Left cardiac atrium (tissue), 4 donors: ENCODE data around the gene RSRC1. TPM values are rescaled to one million over a fixed set of nuclear protein-coding genes. Genes with fewer than 3 reads are reported as not detected.
"Not testable (repeated sequence)": the region's sequence is repeated elsewhere in the genome, so short reads cannot be mapped to it uniquely, and the experiment has no call there.

Experiments used
- ATAC-seq, 2 donors: fragments of 200-7000 bp; cut with Tn5 transposase; one replicate each; pipeline ENCODE4 v1.9.1; 2020; ENCODE audit warnings: mild to moderate bottlenecking in 2 of 2, moderate library complexity in 2 of 2
- DNase-seq: peaks from one replicate; pipeline ENCODE4 v3.0.0-alpha.2; 2020
- intact Hi-C, 2 donors: fragments of 100-400 bp; cut with DNase I; formaldehyde crosslinking; loops; one replicate each; pipeline versions ENCODE4 v1.14.1 to v1.15.1; 2022 to 2023
- total RNA-seq, 2 donors: library from RNA; stranded (reverse); fragmentation: NEBNext Ultra II Directional; extraction: Animal tissue kit (Norgen Biotek cat#: 25700); gene quantifications; one replicate each; pipeline ENCODE4 v1.2.1, GENCODE V29; 2021
- donor health status: DM: no; HTN: yes; CAD: no.
- donor health status: DM: no; HTN: yes; CAD: no; lungs with severe emphysema.
- donor health status: DM: yes; HTN: yes; CAD: no.
- donor health status: Dilated cardiomyopathy.

Gene RSRC1
- total RNA-seq, 2 donors from 2014 or later: 22.6 to 23.6 TPM

DNA sequence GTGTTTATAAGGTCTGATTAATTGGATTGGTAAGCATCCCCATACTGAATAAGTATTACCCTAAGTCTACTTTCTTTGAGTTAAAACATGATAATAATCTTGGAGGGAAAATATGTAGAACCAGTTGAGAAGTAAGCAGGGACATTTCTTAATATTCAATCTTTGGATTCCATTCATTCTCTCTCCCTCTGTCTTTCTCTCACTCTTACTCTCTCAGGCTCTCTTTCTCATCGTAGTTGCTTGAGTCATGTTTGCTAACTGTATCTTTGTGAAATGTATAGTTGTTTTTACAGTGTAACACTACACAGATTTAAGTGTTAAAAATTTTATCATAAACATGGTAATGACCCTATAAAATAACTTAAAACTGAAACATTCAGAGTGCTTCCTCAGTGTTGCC is 163.8 kb downstream of the RSRC1 start:
- no peak for DNase-seq

DNA sequence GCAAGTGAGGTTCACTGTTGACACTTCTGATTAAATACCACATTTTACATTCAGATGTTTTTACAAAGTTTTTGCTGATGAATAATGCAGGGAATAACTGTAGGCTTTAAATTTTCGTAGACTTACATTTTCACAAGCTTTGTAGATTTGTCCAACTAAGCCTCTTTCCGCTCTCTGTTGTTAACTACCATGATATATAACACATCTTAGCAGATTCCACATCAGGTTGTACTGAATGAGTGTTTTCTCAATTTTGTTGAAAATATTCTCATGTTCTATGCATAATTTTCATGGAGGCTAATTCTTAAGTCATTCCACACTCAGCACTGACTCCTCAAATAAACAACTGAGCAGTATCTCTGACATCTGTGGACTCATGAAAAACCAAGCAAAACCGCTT is 168.3 kb downstream of the RSRC1 start:
- intact Hi-C loops: no loop called here
- no peak for DNase-seq
- ATAC-seq: no peak

More for the DNA sequence above, 163.8 kb downstream of the RSRC1 start:
- no peak for ATAC-seq
- intact Hi-C loops: no loop called here

DNA sequence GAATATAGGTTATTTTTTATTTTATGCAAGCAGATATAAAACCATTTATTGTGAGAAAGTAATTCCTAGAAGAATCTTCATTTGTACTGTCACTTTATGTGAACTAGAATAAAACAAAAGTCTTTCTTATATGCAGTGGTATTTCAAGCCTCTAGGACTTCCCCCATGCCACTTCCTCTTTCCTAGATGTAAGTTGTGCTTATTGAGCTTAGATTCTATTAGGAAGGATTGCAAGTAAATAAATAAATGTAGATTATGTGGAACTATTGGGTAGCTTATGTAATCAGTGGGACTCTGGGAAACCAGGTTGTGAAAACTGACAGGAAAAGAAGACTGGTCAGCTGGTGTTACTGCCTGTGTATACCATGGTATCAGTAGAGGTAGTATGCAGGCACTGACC is 169.7 kb downstream of the RSRC1 start:
- no peak for DNase-seq
- no peak for ATAC-seq
- intact Hi-C loops: no loop called here

DNA sequence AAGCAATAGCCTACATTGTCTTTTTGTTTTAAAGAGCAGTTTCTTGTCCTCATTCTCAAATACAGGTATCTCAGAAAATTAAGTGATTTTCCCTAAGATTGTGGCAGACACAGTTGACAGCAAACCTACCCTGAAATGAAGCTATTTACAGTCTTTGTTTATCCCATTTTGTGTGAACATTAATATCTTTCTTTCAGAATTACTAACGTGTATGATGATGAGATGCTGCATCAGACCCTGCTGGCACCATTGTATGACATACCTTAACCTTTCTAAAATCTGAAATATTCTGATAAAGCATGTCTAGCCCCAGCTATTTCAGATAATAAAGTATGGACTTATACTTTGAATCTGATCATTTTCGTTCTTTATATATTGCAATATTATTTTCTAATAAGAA is 185.9 kb downstream of the RSRC1 start:
- no peak for DNase-seq
- ATAC-seq: no peak
- intact Hi-C loops: no loop called here

DNA sequence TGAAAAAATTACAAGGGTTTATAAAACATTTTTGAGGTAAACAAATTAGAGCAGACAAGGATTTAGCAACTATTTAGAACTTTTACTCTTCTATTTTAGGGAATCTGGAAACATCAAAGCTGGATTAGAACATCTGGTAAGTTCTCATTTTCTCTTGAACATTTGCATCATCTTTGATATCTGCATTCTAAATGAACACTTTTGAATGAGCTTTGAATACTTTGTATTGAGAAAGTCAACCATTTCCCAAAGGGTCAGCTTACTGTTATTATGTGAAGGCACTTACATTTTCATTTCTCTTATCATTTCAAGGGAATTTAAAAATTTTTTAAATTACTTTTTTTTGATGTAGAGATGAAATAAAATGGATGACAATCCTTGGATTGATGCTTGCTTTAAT is 188.1 kb downstream of the RSRC1 start:
- DNase-seq (no peak), ATAC-seq (no peak)
- intact Hi-C loops: no loop called here

DNA sequence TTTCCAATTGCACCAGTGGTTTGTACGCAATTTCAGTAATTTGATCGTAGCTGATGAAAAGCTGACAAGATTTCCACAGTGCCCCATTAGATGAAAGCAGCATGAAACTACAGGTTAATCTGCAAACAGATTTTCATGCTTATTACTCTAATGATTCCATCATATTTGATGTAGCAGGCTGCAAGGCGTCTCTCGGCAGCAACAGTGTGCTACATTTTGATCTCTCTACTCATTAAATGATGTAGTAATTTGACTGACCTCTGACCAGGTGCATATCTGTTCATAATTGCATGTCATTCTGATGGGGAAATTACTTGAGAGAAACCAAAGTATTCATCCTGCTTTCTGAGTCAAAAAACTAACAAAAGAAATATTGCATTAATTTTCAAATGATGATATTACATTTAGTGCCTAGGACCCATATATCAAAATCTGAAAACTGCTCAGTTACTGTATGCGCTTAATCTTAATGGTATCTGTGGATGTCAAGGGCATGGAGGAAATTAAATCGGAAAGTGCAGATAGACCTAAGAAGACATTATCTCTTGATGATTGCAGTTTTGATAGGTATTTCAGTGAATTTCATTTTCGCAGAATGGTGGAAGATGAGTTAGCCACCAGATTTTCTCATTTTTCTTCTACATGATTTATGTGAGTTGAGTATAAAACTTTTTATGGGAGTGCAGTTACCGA is 198.5 kb downstream of the RSRC1 start:
- no peak for DNase-seq
- ATAC-seq: no peak
- intact Hi-C loops: no loop called here

DNA sequence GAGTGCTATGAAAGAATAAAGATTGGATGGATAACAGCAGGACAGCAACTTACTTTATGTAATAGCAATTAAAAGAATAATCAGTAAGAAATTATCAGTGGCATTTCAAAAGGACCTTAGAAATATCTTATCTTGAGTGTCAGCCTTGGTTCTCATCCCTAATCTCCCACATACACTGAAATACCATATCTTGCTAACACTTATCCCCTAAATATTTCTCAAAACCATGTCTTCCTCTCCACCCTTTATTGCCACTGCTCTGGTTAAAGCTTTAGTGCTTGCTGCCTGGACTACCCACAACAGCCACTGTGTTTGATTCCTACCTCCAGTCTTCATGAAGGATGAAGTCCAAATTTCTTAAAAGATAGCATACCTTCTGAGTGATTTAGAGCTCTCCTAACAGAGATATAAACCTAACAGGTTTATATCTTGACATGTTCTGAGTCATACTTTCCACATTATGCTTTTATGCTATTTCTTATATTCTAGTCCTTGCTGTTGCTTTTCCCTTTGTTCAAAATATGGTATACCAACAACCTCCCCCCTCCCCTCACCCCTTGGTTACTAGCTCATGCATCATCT is 202.8 kb downstream of the RSRC1 start:
- ATAC-seq (peak in 1 of 2 donors; percentile 71), DNase-seq (no peak)
- intact Hi-C loops: no loop called here

DNA sequence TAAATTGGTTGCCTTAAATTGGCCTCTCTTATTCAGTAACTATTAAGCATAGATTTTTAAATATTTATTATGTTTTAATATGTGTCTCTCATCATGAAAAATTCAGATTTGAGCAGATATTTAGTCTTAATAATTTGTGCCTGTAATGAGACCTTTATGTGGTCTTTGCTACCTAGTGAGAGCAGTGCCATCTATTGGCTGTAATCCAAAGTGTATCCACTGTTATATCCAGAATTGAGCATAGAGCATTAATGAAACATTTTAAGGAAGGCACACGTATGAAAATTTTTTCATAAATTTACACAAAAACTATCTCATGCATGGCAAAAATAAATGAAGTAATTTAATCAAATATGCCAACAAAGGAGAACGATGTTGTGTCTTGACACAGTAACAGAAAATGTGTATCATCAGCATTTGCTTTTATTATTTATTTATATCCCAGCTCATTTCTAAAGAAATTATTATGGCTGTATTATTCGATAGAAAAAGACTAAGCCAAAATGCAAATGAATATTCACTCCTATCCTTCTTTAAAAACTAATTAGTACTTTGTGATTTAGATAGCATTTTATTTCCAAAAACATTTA is 203.5 kb downstream of the RSRC1 start:
- no peak for DNase-seq
- intact Hi-C loops: no loop called here
- no peak for ATAC-seq

DNA sequence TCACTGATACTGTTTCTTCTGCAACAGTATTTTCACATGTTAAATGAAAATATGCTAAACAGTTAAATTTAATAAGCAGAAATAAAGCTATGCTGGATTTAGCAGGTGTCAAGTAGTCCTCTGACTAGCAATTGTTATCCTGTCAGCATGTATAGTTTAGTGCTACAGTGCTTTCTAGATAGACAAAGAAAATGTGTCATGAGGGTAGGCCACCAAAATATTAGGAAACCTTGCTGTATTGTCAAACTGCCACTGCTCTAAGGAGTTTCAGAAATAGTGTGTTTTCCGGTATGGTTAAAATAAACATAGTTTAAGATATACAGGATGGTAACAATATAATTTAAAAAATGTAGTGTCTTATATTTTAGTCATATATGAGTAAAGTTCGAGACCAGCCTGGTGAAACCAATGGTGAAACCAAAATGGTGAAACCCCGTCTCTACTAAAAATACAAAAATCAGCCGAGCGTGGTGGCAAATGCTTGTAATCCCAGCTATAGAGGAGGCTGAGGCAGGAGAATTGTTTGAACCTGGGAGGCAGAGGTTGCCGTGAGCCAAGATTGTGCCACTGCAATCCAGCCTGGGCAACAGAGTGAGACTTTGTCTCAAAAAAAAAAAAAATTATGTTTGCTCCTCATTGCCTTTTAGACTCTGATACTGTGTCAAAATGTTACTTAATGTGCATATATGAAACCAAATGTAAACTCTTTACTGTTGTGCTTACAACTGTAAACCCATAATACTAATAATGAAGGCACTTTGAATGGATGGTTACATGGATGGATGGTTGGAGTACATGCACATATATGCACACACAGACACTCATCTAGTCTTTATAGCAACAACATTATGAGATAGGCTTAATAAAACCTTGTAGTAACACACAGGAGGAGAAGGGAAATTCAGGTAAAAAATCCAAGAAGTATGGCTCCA is 204.8 kb downstream of the RSRC1 start:
- intact Hi-C loops: no loop called here
- ATAC-seq (no peak), DNase-seq (no peak)

DNA sequence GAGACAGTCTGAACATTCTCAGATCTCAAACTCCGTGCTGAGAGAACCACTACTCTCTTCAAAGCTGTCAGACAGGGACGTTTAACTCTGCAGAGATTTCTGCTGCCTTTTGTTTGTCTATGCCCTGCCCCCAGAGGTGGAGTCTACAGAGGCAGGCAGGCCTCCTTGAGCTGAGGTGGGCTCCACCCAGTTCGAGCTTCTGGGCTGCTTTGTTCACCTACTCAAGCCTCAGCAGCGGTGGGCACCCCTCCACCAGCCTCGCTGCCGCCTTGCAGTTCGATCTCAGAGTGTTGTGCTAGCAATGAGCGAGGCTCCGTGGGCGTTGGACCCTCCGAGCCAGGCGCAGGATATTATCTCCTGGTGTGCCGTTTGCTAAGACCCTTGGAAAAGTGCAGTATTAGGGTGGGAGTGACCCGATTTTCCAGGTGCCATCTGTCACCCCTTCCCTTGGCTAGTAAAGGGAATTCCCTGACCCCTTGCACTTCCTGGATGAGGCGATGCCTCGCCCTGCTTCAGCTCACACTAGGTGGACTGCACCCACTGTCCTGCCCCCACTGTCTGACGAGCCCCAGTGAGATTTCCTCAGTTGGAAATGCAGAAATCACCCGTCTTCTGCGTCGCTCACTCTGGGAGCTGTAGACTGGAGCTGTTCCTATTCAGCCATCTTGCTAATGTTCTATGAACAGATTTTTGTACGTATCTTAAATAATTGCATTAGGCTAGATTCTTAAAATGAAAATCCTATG is 220.0 kb downstream of the RSRC1 start:
- peak in 1 of 2 donors; percentile 37 for ATAC-seq
- intact Hi-C loops, DNase-seq: not testable (repeated sequence)

DNA sequence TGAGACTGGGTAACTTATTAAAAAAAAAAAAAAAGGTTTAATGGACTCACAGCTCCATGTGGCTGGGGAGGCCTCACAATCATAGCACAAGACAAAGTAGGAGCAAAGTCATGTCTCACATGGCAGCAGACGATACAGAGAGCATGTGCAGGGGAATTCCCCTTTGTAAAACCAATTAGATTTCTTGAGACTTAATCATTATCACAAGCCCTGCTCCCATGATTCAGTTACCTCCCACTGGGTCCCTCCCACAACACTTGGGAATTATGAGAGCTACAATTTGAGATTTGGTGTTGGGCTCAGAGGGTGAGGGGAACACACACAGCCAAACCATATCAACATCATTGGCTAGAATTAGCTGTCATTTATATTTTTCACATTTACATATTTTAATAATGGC is 221.0 kb downstream of the RSRC1 start:
- DNase-seq (no peak), ATAC-seq (peak in 1 of 2 donors; percentile 15)
- intact Hi-C loops: no loop called here

DNA sequence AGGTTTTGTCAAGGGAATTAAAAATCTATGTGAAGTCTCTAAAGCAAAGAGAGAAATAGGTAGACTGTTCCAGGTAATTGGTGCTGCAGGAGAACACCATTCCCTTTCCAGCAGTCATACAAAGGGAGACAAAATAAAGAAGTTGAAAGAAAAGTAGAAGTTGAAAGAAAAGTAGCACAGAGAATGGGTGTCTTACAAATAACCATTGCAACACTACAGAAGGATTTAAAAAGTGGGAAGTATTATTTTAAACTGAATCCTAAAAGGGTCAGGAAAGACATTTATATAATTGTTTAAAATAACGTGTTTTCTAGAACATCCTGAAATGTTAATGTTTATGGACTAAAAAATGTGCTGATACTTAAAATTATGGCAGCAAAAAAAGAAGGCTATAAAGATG is 223.8 kb downstream of the RSRC1 start:
- ATAC-seq: no peak
- intact Hi-C loops: no loop called here
- no peak for DNase-seq

DNA sequence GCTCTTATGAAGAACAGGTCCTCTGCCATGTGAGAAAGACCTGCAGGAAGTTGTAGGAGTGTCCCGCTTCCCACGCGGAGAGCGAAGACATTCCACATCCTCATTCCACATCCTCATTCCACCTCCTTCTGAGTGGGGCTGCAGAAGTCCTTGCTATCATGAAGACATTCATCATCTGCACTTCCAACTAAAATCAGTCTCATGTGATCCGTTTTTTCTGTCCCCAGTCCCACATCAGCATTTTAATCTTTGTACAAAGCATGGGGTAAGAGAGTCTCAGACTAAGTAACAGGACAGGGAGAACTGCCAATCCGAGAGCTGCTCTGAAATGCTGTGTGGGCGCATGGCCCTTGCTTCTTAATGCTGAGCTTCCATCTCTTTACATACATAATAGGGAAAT is 227.2 kb downstream of the RSRC1 start:
- DNase-seq (no peak), ATAC-seq (peak in 1 of 2 donors; percentile 32)
- intact Hi-C loops: no loop called here

DNA sequence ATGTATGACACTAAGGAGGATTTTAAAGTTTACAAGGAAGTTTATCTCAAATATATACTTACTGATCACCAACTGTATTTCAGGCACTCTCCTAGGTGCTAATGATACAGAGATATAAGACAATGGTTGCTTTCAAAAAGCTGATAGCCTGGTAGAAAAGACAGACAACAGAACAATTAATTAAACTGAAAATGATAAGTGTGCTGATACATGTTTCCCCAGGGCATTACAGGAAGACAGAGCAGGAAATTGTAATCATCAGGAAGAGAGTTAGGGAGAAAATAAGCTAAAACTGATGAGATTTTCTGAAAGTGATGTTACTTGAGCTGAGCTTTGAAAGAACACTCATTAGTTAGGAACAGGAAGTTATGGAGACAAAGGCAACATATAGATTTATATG is 229.7 kb downstream of the RSRC1 start:
- ATAC-seq: no peak
- no peak for DNase-seq
- intact Hi-C loops: no loop called here

DNA sequence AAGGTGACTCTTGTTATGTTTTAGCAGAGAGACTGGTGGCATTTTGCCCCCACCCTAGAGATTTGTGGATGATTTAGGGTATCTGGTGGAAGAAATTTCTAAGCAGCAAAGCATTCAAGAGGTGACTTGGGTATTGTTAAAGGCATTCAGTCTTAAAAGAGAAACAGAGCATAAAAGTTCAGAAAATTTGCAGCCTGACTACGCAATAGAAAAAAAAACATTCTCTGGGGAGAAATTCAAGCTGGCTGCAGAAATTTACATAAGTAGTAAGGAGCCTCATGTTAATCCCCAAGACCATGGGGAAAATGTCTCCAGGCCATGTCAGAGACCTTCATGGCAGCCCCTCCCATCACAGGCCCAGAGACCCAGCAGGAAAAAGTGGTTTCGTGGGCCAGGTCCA is 231.1 kb downstream of the RSRC1 start:
- DNase-seq, intact Hi-C loops, ATAC-seq: not testable (repeated sequence)

DNA sequence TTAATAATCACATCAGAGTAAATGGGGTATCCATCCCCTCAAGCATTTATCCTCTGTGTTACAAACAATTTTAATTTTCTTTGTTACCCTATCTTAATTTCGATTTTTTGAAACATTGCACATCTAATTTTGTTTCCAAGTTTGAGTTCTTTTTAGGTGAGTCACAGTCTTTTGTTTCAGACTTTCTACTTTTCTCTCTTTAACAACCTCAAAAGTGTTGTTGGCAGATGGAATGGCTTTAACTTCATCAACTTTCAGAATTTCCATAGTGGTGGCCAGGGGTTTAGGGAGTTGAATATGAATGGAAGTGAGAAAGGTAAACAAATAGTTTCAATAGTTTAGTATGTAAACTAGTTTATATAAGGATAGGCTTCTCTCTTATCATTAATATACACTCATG is 238.1 kb downstream of the RSRC1 start:
- intact Hi-C loops: no loop called here
- ATAC-seq (no peak), DNase-seq (no peak)

DNA sequence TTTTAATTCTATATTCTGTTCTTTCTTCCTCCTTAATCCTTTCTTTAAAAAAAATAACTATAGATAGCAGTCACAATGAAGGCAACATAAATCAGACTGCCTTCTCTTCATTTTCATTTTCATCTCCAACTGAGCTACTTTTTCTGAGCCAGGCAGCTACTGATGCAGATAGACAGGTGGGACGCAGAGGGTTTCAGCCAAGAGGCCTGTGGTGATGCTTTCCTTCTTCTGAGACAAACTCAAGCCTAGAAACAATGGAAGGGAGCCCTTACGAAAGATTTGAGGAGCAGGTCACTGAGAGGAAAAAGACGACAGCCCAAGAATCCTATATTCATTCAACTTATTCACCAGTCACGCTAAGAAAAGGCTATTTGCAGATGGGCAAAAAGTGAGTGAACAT is 241.1 kb downstream of the RSRC1 start:
- intact Hi-C loops: no loop called here
- DNase-seq: no peak
- no peak for ATAC-seq

DNA sequence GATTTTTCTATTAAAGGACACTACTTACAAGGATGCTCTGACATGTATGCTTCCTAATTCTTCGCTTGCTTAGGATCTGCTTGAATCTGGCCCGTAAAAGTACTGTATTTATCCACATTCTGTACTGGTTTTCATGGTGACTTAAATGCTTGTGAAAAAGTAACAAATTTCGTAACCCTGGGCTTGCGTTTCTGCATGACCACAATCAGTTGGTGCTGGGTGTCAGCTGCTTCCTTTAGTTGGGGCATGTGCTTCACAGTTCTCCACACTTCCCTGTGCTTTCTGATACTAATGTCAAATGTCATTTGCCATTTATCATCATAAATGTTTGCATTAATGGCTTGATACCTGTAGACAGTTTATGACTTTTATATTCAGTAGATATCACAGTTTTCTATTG is 242.7 kb downstream of the RSRC1 start:
- intact Hi-C loops: no loop called here
- ATAC-seq: no peak
- no peak for DNase-seq

DNA sequence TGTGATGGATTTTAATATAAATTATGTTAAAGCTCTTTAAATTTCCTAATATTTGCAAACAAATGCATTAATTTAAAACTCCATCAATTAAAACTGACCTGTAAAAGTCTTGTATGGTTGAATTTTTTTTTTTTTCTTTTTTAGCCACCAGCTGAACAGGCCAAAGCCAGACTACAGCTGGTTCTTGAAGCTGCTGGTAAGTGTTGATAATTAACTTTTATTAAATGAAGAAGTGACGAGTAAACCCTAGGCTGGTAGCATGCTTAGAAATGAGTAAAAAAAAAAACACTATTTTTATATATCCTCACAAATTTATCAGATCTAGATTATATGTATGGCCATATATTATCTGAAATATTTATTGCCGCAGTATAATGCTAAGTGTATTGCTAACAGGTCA is 244.8 kb downstream of the RSRC1 start:
- DNase-seq (no peak), ATAC-seq (no peak)
- intact Hi-C loops: no loop called here
